Measurements from ENCODE around the gene CYP27A1.

The CYP27A1 gene

GRCh38 chr2:218837495-218837894 is 55.5 kb downstream of the CYP27A1 start:
- TF ChIP-seq CTCF (IDR thresholded peaks at IDR 0.05), result no peak

GRCh38 chr2:218839430-218839829 is 57.5 kb downstream of the CYP27A1 start:
- no peak for TF ChIP-seq CTCF (IDR thresholded peaks at IDR 0.05)

GRCh38 chr2:218839888-218840287 is 57.9 kb downstream of the CYP27A1 start:
- TF ChIP-seq CTCF (IDR thresholded peaks at IDR 0.05), result no peak

- TF ChIP-seq CTCF (IDR thresholded peaks at IDR 0.05), result no peak
Observed at GRCh38 chr2:218849721-218850120, 67.8 kb downstream of the CYP27A1 start.

- TF ChIP-seq CTCF (IDR thresholded peaks at IDR 0.05), result no peak
Observed at GRCh38 chr2:218850796-218851195, 68.8 kb downstream of the CYP27A1 start.

GRCh38 chr2:218851286-218851685 is 69.3 kb downstream of the CYP27A1 start:
- no peak for TF ChIP-seq CTCF (IDR thresholded peaks at IDR 0.05)

GRCh38 chr2:218852911-218853667 is 71.1 kb downstream of the CYP27A1 start:
- TF ChIP-seq CTCF (IDR thresholded peaks at IDR 0.05), result peak; percentile 68

GRCh38 chr2:218853766-218854165 is 71.8 kb downstream of the CYP27A1 start:
- TF ChIP-seq CTCF (IDR thresholded peaks at IDR 0.05), result no peak

All from LNCAP (cell line).